ENCODE measurements around the gene SPATA2L.
A peak's percentile ranks its signal among the peaks of the same experiment; 100 is the strongest.
"Not testable (repeated sequence)": the region's sequence is repeated elsewhere in the genome, so short reads cannot be mapped to it uniquely, and the experiment has no call there.

The SPATA2L gene

GRCh38 chr16:89706518-89707260 lies 5.2 kb upstream of the SPATA2L start:
- no peak for DNase-seq

- no peak for DNase-seq
These were observed 3.5 kb upstream of the SPATA2L start for GRCh38 chr16:89705006-89705405.

GRCh38 chr16:89704281-89704680 lies 2.8 kb upstream of the SPATA2L start:
- no peak for DNase-seq

GRCh38 chr16:89700649-89701424 lies 668 bp downstream of the SPATA2L start:
- no peak for DNase-seq

GRCh38 chr16:89700100-89700648 lies 1.3 kb downstream of the SPATA2L start:
- peak; percentile 92 for DNase-seq

- not testable (repeated sequence) for DNase-seq
These were observed 1.8 kb downstream of the SPATA2L start for GRCh38 chr16:89699629-89700099.

GRCh38 chr16:89698717-89699116 lies 2.8 kb downstream of the SPATA2L start:
- DNase-seq, result not testable (repeated sequence)

GRCh38 chr16:89697616-89698331 lies 3.7 kb downstream of the SPATA2L start:
- no peak for DNase-seq

GRCh38 chr16:89697161-89697615 lies 4.3 kb downstream of the SPATA2L start:
- DNase-seq, result peak; percentile 66

- no peak for DNase-seq
These were observed 4.8 kb downstream of the SPATA2L start for GRCh38 chr16:89696670-89697128.

GRCh38 chr16:89695875-89696669 lies 5.4 kb downstream of the SPATA2L start:
- no peak for DNase-seq

GRCh38 chr16:89695086-89695874 lies 6.2 kb downstream of the SPATA2L start:
- no peak for DNase-seq

GRCh38 chr16:89694784-89695085 lies 6.8 kb downstream of the SPATA2L start:
- DNase-seq, result not testable (repeated sequence)

GRCh38 chr16:89693931-89694783 lies 7.3 kb downstream of the SPATA2L start:
- no peak for DNase-seq

GRCh38 chr16:89693289-89693731 lies 8.2 kb downstream of the SPATA2L start:
- no peak for DNase-seq

- no peak for DNase-seq
These were observed 9.4 kb downstream of the SPATA2L start for GRCh38 chr16:89691986-89692569.

- no peak for DNase-seq
These were observed 10.1 kb downstream of the SPATA2L start for GRCh38 chr16:89691231-89691985.

- DNase-seq, result no peak
These were observed 11.1 kb downstream of the SPATA2L start for GRCh38 chr16:89690392-89690901.

GRCh38 chr16:89689621-89690020 lies 11.9 kb downstream of the SPATA2L start:
- not testable (repeated sequence) for DNase-seq
